ENCODE measurements around the gene IKBKG.
"Not testable (repeated sequence)": the region's sequence is repeated elsewhere in the genome, so short reads cannot be mapped to it uniquely, and the experiment has no call there.

IKBKG gene

DNA sequence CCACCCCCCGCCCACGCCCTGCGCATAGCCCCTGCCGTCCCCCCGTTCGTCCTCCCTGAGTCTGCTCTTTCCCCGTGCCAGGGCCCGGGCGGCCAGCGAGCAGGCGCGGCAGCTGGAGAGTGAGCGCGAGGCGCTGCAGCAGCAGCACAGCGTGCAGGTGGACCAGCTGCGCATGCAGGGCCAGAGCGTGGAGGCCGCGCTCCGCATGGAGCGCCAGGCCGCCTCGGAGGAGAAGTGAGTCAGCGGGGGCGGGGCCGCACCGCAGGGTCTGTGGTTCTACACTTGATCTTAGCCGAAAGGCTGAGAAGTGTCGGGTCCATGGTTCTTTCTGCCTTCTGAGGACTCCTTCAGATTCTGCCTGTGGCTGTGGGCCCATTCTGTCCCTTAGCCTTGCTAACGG, 12.9 kb downstream of the IKBKG start:
- DNase-seq = not testable (repeated sequence)

DNA sequence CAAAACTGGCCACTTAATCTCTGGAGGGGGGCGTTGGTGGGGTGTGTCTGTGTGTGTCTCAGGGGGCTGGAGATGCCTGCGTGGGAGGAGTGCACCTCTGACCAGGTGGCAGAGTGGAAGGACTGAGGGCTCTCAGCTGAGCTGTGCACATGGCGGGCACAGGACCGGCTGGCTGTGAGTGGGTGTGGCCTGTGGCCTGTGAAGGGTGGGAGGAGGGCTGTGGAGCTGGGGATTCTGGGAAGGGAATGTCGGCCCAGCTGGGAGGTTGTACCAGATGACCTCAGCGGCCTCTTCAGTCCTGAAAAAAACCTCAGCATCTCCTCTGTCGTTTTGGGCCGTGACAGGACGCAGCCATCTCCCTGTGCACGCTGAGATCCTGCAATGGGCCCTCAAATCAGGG, 14.9 kb downstream of the IKBKG start:
- DNase-seq = not testable (repeated sequence)

DNA sequence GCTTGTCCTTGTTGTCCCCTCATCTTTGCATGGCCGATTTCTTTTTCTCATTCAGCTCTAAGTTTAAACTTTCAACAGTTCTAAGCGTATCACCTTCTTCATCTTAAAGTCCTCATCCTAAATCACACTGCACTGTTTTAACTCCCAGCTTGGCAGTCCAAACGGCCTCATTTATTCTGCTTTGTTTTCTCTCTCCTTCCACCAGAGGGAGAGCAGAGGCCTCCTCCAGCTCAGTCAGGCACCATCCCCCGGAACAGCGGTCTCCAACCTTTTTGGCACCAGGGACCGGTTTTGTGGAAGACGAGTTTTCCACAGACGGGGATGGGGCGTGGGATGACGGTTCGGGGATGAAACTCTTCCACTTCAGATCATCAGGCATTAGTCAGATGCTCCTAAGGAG, 22.9 kb downstream of the IKBKG start:
- not testable (repeated sequence) for DNase-seq

DNA sequence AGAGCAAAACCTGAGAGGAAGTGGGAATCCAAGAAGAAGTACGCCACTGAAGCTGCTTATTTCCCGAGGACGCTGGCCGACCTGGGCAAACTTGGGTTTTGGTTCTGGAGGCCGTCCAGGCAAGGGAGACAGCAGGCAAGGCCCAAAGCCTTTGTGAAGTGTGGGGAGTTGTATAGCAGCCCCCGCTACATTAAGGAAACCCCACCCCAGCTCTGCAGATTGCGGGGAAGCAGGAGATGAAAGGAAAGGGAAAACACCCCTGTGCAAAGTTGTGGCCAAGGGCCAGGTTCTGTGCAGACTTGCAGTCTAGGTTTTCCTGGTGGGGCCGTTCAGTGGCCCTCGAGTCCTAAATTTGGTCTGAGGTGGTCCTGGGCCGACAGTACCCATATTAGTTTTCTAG, 25.6 kb downstream of the IKBKG start:
- DNase-seq = not testable (repeated sequence)

DNA sequence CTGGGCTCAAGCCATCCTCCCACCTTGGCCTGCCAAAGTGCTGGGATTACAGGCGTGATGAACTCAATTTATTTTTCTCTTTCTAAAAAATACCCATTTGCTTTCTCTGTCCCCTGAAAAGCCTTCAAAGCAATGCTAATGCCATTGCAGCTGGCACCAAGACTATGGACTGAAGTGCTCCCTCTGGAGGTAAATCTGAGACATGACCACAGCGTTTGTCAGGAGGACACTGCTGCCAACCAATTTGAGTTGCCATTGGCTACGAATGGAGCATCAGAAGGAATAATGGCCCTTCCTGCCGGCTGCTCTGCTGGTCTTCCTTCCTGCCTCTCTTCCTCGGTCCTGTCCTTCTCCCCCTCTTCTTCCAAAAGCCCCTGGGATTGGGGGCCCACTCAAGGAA, 27.7 kb downstream of the IKBKG start:
- not testable (repeated sequence) for DNase-seq

DNA sequence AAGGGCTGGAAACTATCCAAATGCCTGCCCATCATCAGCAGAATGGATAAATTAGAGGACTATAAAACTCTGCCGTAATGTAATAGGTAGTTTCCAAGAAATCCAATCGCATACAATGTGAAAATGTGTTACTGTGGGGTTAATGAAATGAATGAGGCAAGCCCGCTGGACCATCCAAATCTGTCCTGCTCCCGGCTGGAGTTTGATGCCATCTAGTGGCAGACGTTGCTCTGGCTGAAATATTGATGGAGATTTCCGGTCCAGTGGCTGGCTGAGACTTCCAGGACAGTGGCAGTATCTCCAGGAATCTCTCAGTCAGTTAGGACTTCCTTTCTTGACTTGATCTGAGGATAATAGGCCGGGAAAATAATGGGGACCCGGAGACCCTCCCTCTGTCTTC, 35.6 kb downstream of the IKBKG start:
- not testable (repeated sequence) for DNase-seq

DNA sequence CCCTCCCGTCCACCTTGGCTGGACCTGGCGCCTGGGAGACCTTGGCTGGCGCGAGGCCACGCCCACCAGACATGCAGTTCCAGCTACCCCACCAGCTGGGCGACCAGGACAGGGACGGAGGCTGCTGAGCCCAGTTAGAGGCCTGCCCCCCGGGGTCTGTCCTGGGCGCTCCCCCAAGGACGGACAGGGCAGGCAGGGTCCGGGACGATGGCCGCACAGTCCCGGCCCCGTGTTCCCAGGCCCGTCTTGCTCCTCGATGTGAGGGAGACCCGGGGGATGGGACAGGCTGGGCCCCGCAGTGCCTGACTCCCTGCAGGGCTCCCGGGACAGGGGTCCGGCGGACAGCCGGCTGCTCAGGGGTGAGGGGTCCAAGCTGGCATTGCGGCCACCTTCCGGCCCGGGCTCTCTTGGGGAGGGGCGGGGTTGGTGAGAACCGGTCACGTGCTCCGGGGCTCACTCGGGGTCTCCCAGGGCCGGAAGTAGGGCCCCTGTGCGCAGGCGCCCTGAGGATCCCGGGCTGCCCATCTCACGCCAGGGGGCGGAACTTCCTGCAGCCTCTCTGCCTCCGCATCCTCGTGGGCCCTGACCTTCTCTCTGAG, 37.3 kb downstream of the IKBKG start, which contains the start of gene CTAG1A:
TSS of gene CTAG1A (plus strand) at position 549 of the 599 bp plus-strand sequence. CDS start 74 bp downstream, outside the sequence.
- DNase-seq = not testable (repeated sequence)

DNA sequence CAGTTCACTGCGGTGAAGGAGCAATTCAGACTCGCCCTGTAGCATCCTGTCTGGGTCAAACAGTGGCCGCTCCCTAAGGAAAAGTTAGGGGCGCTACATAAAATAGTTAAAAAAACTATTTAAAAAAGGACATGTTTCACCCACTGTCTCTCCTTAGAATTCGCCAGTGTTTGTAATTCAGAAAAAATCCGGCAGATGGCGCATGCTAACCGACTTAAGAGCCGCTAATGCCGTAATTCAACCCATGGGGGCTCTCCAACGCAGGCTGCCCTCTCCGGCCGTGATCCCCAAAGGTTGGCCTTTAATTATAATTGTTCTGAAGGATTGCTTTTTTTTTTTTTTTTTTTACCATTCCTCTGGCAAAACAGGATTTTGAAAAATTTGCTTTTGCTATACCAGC, 43.0 kb downstream of the IKBKG start:
- DNase-seq = not testable (repeated sequence)

DNA sequence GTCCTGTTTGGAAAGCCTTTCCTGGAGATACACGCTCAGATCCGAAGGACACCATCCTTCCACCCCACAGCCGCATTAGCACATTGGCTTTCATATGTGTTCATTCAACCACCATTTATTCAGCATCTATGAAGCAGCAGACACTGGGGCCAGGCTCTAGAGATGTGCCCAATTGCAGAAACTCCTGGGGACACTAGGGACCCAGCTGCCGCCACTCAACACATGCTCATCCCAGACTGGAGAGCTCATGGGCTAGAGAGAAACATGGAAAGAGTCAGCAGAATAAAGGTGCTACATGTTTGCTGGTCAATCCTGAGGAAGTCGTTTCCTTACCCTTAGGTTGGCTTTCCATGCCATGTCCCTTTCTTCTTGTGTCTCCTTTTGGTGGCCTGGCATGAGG, 45.1 kb downstream of the IKBKG start:
- DNase-seq = no peak

DNA sequence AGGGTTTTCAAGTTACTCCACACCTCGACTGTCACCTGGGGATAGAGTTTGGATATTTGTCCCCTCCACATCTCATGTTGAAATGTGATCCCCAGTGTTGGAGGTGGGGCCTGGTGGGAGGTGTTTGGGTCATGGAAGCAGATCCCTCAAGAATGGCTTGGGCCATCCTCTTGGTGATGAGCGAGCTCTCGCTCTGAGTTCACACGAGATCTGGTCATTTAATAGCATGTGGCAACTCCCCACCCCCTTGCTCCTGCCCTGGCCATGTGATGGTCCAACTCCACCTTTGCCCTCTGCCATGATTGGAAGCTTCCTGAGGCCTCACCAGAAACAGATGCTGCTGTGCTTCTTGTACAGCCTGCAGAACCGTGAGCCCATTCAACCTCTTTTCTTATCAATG, 45.8 kb downstream of the IKBKG start:
- no peak for DNase-seq

DNA sequence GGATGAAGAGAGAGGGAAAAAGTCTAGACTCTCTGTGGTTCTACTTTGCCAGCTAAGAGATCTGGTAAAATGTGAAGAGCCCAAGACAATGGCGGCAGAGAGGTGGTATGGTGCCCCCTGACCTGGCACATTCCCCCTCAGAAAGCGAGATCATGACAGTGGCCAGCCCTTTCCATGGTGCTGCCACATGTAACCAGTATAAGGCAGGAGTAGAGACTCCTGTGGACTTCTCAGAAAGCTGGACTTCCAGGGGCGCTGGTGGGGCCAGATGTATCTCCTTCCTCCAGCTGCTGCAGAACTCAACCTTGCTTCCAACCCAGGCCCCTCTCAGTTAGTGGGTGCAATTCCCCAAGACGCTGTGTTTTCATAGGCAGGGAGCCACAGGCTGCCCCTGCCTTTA, 47.1 kb downstream of the IKBKG start:
- no peak for DNase-seq

DNA sequence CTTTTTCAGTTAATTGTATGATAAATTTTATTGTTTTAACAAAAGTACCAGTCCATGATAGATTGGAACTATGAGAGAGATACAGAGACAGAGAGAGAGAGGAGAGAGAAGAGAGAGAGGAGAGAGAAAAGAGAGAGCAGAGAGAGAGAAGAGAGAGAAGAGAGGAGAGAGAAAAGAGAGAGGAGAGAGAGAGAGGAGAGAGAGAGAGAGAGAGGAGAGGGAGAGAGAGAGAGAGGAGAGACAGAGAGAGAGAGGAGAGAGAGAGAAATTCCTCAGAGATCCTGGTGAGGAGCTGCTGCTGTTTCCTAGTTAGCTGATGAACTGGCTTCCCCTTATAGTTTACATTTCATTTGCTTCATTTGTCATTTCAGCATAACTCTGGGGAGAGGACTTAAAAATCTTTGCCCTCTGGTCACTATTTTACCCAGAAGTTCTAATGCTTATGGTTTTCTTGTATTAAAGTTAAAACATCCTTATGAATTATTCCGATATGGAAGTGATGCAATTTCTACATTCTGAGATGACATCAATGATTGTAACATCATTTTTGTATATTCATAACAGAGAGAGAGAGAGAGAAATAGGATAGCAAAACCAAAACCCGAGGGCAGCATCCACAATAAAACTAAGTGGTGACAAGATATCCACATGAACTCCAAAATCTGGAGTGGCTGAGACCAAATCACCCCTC, 48.3 kb downstream of the IKBKG start:
- no peak for DNase-seq

DNA sequence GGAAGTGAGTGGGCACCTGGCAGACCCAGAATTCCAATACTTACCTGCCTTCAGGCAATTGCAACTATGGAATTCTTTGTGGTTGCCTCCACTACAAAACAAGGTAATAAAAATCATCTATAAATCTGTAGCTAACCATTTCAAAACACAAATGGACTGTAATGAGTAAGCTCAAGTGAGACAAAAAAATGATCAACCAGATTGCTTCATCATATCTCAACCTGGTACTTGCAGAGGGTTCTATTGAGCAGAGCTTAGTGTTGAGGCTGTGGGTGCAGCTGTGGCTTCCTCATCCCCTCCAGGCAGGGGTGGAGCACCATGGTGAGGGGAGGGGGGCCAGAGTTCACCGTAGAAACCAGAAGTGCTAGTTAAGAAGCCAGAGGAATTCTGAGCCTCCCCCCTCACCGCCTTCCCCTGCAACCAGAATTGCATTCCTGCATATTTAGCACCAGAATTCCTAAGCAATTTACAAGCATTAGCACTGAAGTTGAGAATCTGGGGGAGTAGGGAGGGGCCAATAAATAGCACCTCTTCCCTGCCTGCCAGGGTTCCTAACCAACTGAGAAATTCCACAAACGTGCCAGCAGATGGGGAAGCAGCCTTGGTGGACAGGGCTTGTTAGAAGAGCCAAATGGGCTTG, 49.0 kb downstream of the IKBKG start:
- no peak for DNase-seq

DNA sequence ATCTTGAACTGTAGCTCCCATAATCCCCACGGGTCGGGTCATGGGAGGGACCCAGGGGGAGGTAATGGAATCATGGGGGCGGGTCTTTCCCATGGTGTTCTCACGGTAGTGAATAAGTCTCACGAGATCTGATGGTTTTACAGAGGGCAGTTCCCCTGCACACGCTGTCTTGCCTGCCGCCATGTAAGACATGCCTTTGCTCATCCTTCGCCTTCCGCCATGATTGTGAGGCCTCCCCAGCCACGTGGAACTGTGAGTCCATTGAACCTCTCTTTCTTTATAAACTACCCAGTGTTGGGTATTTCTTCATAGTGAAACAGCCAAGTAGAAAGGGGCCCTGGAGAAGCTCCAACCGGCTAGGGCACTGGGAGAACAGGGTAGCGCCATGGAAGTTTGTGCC, 49.8 kb downstream of the IKBKG start:
- no peak for DNase-seq

DNA sequence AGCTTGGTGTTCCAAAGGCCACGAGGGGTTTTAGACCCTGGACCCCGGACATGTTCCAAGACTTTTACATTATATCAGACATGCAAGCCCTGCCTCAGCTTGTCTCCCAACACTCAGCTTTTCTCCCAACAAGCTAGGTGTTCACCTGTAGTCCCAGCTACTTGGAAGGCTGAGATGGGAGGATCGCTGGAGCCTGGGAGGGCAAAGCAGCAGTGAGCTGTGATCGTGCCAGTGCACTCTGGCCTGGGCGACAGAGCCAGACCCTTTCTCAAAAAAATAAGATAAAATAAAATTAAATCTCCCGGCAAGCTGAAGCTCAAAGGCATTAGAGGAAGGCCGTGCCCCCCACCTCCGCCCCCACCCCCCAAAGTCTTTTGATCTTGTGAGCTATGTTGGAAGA, 51.2 kb downstream of the IKBKG start:
- no peak for DNase-seq

DNA sequence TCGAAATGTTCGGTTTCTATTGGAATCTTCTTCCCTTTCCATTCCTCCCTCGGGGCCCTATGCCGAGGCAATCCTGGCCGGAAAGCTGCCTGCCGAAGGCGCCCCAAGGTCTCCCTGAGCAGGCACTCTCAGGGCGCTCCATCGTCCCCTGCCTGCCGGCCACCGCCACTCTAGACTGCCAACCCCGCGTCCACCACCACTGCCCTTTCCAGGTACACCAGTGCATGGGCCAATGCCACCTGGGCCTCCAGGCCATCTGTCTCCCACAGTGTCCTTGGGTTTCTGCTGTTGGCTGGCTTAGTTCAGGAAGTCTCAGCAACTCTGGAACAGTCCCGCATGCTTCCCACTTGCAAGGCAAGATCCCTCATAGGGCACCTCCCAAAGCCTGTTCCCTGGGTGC, 52.1 kb downstream of the IKBKG start:
- no peak for DNase-seq

DNA sequence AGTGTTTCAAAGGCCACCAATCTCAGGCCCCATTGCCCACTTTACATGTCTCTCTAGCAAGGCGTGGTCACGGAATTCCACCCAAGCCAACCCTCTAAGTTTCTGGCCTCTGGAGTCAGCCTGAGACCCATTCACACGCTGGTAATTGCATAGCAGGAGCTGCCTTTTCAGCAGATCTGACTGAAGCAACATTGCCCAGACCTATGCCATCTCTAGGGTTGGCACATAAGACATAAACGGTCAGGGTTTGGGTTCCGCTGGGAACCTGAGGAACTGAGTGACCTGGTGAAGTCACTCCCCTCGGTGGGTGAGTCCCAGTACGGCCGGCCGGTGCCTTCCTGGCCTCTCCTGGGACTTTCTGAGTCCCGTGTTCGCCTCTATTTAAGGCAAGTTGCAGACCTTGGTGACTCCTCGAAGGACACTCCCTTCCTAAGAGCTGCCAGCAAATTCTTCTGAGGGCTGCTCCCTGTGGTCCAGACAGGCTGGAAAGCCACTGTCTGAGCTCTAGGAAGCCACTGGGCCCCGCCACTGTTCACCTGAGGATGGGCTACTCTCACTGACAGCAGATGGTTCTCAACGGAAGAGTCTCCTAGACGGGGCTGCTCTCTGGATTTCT, 53.4 kb downstream of the IKBKG start:
- DNase-seq = no peak

DNA sequence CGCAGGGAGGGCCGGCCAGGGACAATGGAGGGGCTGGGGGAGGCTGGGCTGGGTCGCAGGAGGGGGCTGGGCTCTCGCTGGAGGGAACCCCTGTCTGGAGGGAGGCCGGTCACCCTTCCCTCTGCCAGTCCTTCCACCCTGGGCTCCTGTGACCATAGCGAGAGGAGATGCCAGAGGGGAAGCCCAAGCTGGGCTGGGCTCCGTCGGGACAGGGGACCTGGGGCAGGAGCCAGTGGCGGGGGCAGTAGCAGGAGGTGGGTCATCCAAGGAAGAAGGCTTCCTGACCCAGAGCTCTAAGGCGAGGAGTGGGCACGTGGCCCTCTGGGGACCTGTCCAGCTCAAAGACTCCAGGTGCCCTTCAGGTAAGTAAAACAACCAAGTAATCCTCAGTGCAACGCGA, 54.8 kb downstream of the IKBKG start:
- no peak for DNase-seq

DNA sequence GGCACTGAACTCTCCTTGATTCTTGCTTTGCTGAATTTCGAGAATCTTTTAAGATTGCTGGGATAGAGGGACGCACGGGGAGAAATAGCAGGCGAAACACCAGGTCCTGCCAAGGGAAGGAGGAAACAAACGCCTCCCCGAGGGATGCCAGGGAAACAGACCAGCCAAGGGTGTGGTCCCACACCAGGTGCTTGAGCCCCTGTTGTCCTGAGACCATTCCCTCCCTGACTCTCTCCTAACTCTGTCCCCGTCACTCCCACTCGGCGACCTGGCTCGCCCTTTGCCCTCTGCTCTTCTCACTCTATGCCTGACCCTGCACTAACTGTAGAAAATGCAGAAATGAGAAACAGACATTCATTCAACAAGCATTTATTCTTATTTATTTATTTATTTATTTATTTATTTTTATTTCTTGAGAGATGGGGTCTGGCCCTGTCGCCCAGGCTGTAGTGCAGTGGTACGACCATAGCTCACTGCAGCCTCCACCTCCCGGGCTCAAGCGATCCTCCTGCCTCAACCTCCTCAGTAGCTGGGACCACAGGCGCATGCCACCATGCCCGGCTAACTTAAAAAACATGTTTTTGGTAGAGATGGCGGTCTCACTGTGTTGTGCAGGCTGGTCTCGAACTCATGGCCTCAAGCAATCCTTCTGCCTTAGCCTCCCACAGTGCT, 55.5 kb downstream of the IKBKG start:
- no peak for DNase-seq

DNA sequence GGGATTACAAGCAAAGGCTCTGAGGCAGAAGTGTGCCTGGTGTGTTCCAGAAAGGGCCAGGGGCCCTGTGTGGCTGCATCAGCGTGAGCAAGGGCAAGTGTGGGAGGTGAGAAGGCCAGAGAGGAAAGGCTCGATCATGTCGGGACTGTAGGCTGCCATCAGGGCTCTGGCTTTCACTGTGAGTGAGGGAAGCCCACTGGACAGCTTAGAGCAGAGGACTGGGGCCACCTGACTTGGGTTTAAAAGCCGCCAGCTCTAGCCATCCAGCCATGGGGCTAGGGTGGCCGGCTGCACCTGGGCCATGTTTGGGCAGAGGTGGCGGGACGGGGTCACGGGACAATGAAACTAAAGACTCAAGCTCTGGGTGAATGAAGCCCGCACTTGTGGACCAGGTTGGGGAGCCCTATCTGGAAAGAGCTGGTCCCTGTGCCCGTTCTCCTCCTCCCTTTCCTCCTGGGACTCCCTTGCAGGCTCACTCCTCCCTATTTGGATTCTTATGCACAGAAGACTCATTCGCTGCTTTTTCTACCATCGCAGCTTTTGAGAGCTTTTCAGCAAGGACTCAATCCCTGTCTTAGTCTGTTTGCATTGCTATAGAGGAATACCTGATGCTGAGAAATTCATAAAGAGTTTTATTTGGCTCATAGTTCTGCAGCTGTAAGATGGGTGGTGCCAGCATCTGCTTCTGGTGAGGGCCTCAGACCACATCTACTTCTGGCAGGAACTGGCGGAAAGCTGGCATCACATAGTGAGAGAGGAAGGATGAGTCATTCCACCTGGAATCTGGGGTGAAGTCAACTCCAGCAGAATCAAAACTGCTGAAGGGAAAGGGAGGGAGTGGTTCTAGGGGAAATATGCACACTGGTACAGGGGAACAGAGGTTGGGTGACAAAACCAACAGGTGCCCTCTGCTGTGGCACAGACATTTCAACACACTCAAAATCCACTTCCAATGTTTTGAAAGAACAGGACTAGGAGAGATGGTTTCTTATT, 56.3 kb downstream of the IKBKG start:
- no peak for DNase-seq

DNA sequence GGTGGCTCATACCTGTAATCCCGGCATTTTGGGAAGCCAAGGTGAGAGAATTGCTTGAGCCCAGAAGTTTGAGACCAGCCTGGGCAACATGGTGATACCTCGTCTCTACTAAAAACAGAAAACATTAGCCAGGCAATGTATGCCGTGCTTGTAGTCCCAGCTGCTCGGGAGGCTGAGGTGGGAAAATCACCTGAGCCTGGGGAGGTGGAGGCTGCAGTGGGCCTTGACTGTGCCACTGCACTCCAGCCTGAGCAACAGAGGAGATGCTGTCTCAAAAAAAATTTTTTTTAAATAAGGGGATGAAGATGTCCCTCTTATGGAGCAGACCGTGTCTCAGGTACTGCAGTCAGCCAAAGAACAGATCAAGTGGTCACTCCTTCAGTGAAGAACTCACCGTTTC, 58.1 kb downstream of the IKBKG start:
- no peak for DNase-seq

DNA sequence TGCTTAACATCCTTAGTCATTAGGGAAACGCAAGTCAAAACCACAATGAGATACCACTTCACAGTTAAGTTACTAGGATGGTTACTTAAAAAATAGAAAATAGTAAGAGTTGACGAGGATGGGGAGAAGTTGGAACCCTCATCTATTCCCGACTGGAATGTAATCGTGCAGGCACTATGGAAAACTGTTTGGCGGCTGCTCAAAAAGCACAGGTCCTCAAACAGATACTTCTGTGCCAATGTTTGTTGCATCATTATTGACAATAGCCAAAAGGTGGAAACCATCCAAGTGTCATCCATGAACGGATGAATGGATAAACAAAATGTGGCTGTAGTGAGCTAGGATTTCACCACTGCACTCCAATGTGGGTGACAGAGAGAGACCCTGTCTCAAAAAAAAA, 60.0 kb downstream of the IKBKG start:
- peak; percentile 86 for DNase-seq

Data from NCI-H1092 (cell line).